ENCODE results near the gene AKR1B1.

GRCh38 chr7:134458806-134459698, at the start of gene AKR1B1:
- TF ChIP-seq CTCF (conservative IDR thresholded peaks at IDR 0.05; ENCODE audit: low read depth, low read length) (peak; percentile 75), EZH2 (IDR thresholded peaks at IDR 0.05; ENCODE audit: borderline replicate concordance, low read depth, low read length, poor library complexity, severe bottlenecking) (no peak)
